Measurements from ENCODE around the gene DIPK1B. TPM values are rescaled to one million over a fixed set of nuclear protein-coding genes. Genes with fewer than 3 reads are reported as not detected.

Gene DIPK1B
- total and polyA plus RNA-seq, 10 of the 15 experiments (the other 5 are each of a cell fraction or from before 2014, with no cell fraction given): 0.08 to 0.28 (median 0.13) TPM; not detected in 3

DNA sequence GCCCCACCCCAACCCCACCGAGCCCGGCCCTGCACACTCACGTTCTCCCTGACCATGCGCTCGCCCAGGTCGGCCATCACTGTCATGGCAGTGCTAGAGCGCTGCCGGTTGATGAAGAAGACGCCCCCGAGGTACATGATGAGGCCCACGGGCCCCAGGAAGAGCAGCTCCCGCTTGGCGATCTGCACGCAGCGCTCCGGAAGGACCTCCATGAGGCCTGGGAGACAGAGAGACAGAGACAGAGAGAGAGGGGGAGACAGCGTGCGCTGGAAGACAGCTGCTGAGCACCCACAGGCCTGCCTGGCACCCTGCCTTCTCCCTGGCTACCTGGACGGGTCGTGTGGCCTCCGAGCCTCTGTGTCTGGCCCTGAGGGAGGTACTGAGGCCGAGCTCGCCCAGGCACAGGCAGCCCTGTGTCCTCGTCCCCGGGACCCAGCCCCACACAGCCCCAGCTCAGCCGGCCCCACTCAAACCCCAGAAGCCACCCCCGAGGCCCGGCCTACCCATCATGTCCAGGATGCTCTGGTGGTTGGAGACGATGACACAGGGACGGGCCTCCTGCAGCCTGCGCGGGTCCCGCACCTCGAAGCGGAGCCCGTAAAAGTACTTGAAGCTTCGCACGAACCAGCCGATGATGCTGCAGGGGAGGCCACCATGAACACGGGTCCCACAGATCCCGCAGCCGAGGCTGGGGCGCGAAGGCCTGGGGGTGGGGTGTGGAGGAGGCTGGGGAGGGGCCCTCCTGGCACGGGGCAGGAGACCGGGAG, 35.3 kb upstream of the DIPK1B start:
- DNase-seq (ENCODE audit: low read depth, low spot score) (no peak), FAIRE-seq (no peak), ATAC-seq (no peak)
- Histone ChIP-seq H2AFZ (ENCODE audit: control insufficient read depth, low read depth, low read length) (no peak overlapping the region), H3K27me3 (replicated peaks in 1 of 2; ENCODE audit: control insufficient read depth in 2 of 2, insufficient read depth in 2 of 2, low read length in 1 of 2) (no peaks in the 10 kb centered on the region), H3K36me3 (ENCODE audit: control insufficient read depth in 2 of 2, insufficient read depth in 2 of 2, low read length in 1 of 2) (no peaks in the 10 kb centered on the region; a peak in 1 of 4 replicates), H3K27ac (ENCODE audit: control insufficient read depth, insufficient read depth) (no peak overlapping the region), H3K4me2 (ENCODE audit: control insufficient read depth, insufficient read depth) (no peak overlapping the region), H3K4me1 (ENCODE audit: control insufficient read depth, insufficient read depth, low read length) (no peaks in the 10 kb centered on the region), H4K20me1 (ENCODE audit: control insufficient read depth, insufficient read depth) (no peaks in the 10 kb centered on the region), H3K79me2 (ENCODE audit: control insufficient read depth, insufficient read depth, low read length) (no peaks in the 10 kb centered on the region), H3K9me3 (replicated peaks; ENCODE audit: control insufficient read depth, insufficient read depth, low read length) (no peaks in the 10 kb centered on the region), H3K9ac (ENCODE audit: control insufficient read depth, insufficient read depth, low read length) (no peak overlapping the region), H3K4me3 (no peak overlapping the region)
- intact Hi-C loops (cut with micrococcal nuclease; ENCODE audit: unreplicated experiment): no loop called here
- 81% methylated on average over 36 of the region's 46 CpGs for WGBS (ENCODE audit: insufficient coverage, insufficient replicate concordance, low lambda C conversion rate, missing lambda C conversion rate)
- POLR2A ChIA-PET: no interaction called here
- in situ Hi-C loops (cut with MboI): no loop called here
- RAD21 ChIA-PET (ENCODE audit: unreplicated experiment): no interaction called here
- SMC1A ChIA-PET (ENCODE audit: uncharacterized antibody, unreplicated experiment): interaction anchor here (1.1 kb wide), 1 partner anchor 41 kb away, joined by 3 read pairs; no protein-coding TSS in a partner anchor
- TF ChIP-seq KLF5 (IDR thresholded peaks at IDR 0.05; ENCODE audit: partially characterized antibody) (no peak), RB1 (IDR thresholded peaks at IDR 0.05; ENCODE audit: borderline replicate concordance) (no peak), HDGF (IDR thresholded peaks at IDR 0.05) (no peak), IKZF2 (IDR thresholded peaks at IDR 0.05) (no peak), RELA (IDR thresholded peaks at IDR 0.05; ENCODE audit: borderline replicate concordance, partially characterized antibody) (no peak), TCF7 (IDR thresholded peaks at IDR 0.05; ENCODE audit: borderline replicate concordance) (no peak)
- CTCF ChIA-PET: no interaction called here
- no TSS peak for BruUV-seq (replicated peaks)

DNA sequence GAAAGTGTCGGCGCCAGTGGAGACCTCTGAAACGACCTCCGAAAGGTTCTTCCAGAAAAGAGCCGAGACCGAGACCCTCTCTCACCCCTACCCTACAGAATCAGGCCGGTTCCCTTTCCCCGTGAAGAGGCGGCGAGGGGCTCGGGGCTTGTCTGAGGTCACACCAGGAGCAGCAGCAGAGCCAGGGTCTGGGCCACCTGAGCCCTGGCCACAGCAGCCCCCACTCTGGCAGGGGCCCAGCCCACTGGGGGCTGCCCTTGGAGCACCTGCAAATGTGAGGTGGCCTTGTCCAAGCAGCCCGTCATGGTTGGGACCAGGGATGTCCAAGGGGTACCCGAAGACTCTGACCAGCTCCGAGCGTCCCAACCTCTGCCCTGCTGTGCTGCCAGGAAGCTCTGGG, 34.3 kb upstream of the DIPK1B start:
- DNase-seq (ENCODE audit: low read depth, low spot score): no peak
- no peak overlapping the region for H2AFZ ChIP-seq (ENCODE audit: control insufficient read depth, low read depth, low read length)
- ChIA-PET SMC1A (ENCODE audit: uncharacterized antibody, unreplicated experiment) (no interaction called here), POLR2A (no interaction called here), CTCF (no interaction called here), RAD21 (ENCODE audit: unreplicated experiment) (no interaction called here)
- H4K20me1 ChIP-seq (ENCODE audit: control insufficient read depth, insufficient read depth): no peaks in the 10 kb centered on the region; the same call in 1 of the 2 replicates
- no peak for FAIRE-seq
- H3K9ac ChIP-seq (ENCODE audit: control insufficient read depth, insufficient read depth, low read length): no peak overlapping the region
- H3K27me3 ChIP-seq (replicated peaks in 1 of 2; ENCODE audit: control insufficient read depth in 2 of 2, insufficient read depth in 2 of 2, low read length in 1 of 2): no peaks in the 10 kb centered on the region
- no peak for ATAC-seq
- WGBS (ENCODE audit: insufficient coverage, insufficient replicate concordance, low lambda C conversion rate, missing lambda C conversion rate): 78% methylated on average over 15 of the region's 15 CpGs
- H3K36me3 ChIP-seq (ENCODE audit: control insufficient read depth in 2 of 2, insufficient read depth in 2 of 2, low read length in 1 of 2): no peaks in the 10 kb centered on the region; a peak in 1 of 4 replicates
- no peaks in the 10 kb centered on the region for H3K4me1 ChIP-seq (ENCODE audit: control insufficient read depth, insufficient read depth, low read length)
- no peaks in the 10 kb centered on the region for H3K9me3 ChIP-seq (replicated peaks; ENCODE audit: control insufficient read depth, insufficient read depth, low read length)
- intact Hi-C loops (cut with micrococcal nuclease; ENCODE audit: unreplicated experiment): no loop called here
- no peak overlapping the region for H3K4me2 ChIP-seq (ENCODE audit: control insufficient read depth, insufficient read depth)
- BruUV-seq (replicated peaks): no TSS peak
- no peak overlapping the region for H3K4me3 ChIP-seq
- H3K27ac ChIP-seq (ENCODE audit: control insufficient read depth, insufficient read depth): no peak overlapping the region
- in situ Hi-C loops (cut with MboI): no loop called here
- no peaks in the 10 kb centered on the region for H3K79me2 ChIP-seq (ENCODE audit: control insufficient read depth, insufficient read depth, low read length)
- TF ChIP-seq SMARCA5 (IDR thresholded peaks at IDR 0.05): no peak
- TF ChIP-seq EGR1 (IDR thresholded peaks at IDR 0.05; ENCODE audit: borderline replicate concordance in 1 of 2, low read depth in 2 of 2, low read length in 2 of 2): no peak
- TF ChIP-seq, protein P1, sequence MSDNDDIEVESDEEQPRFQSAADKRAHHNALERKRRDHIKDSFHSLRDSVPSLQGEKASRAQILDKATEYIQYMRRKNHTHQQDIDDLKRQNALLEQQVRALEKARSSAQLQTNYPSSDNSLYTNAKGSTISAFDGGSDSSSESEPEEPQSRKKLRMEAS (IDR thresholded peaks at IDR 0.05; ENCODE audit: low read depth, low read length): no peak
- TF ChIP-seq KDM1A (IDR thresholded peaks at IDR 0.05; ENCODE audit: borderline replicate concordance): no peak
- no peak for TF ChIP-seq MYC (IDR thresholded peaks at IDR 0.05; ENCODE audit: insufficient read depth, insufficient read length, insufficient replicate concordance, low read length, severe bottlenecking)
- no peak for TF ChIP-seq SIX5 (IDR thresholded peaks at IDR 0.05; ENCODE audit: low read depth, low read length, severe bottlenecking)
- TF ChIP-seq BRCA1 (IDR thresholded peaks at IDR 0.05; ENCODE audit: low read depth, low read length): no peak
- TF ChIP-seq ZNF207 (IDR thresholded peaks at IDR 0.05; ENCODE audit: borderline replicate concordance): no peak
- TF ChIP-seq, protein P2, sequence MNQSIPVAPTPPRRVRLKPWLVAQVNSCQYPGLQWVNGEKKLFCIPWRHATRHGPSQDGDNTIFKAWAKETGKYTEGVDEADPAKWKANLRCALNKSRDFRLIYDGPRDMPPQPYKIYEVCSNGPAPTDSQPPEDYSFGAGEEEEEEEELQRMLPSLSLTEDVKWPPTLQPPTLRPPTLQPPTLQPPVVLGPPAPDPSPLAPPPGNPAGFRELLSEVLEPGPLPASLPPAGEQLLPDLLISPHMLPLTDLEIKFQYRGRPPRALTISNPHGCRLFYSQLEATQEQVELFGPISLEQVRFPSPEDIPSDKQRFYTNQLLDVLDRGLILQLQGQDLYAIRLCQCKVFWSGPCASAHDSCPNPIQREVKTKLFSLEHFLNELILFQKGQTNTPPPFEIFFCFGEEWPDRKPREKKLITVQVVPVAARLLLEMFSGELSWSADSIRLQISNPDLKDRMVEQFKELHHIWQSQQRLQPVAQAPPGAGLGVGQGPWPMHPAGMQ (IDR thresholded peaks at IDR 0.05; ENCODE audit: borderline replicate concordance): no peak

Measured in GM12878 (cell line).